HepG2 (cell line): ENCODE results near the gene BHMT. TPM values are rescaled to one million over a fixed set of nuclear protein-coding genes. Genes with fewer than 3 reads are reported as not detected.

Experiments
- ADNP ChIP-seq: sonication (generic); formaldehyde crosslinking; IDR thresholded peaks from 2 replicates; pipeline ENCODE4 v1.4.0; 2020; ENCODE audit warnings: missing genetic modification reagents
- CENPX ChIP-seq: sonication (generic); formaldehyde crosslinking; IDR thresholded peaks from 2 replicates; pipeline ENCODE4 v1.9.0; 2021; ENCODE audit warnings: mild to moderate bottlenecking, missing genetic modification reagents, moderate library complexity
- ELF3 ChIP-seq: IDR thresholded peaks from 2 replicates; pipeline ENCODE4 v1.6.1; 2016; ENCODE audit warnings: missing genetic modification reagents, missing compliant biosample characterization
- ETV5 ChIP-seq: IDR thresholded peaks from 2 replicates; pipeline ENCODE4 v1.6.1; 2018; ENCODE audit warnings: missing biosample characterization, missing genetic modification reagents, inconsistent platforms, borderline replicate concordance
- ETV6 ChIP-seq: sonication (generic); formaldehyde crosslinking; conservative IDR thresholded peaks from 2 replicates; pipeline ENCODE4 v1.4.0; 2020; ENCODE audit warnings: missing genetic modification reagents
- FOXA3 ChIP-seq: IDR thresholded peaks from 2 replicates; pipeline ENCODE4 v1.6.1; 2016; ENCODE audit warnings: missing genetic modification reagents, missing compliant biosample characterization
- FOXK2 ChIP-seq: fragments of 450-650 bp; IDR thresholded peaks from 2 replicates; pipeline ENCODE4 v1.6.1; 2016
- GABPA ChIP-seq, 2 experiments: IDR thresholded peaks; 2 replicates each; pipeline ENCODE4 v1.6.1; 2011 to 2016; ENCODE audit warnings: low read depth in 2 of 2, low read length in 1 of 2, missing biosample characterization in 1 of 2, missing genetic modification characterization in 1 of 2
- RARA ChIP-seq: IDR thresholded peaks from 2 replicates; pipeline ENCODE4 v1.6.1; 2016; ENCODE audit warnings: missing genetic modification reagents, missing compliant biosample characterization
- SAP130 ChIP-seq: IDR thresholded peaks from 2 replicates; pipeline ENCODE4 v1.6.1; 2016; ENCODE audit warnings: low read depth
- TSC22D2 ChIP-seq: sonication (generic); formaldehyde crosslinking; IDR thresholded peaks from 2 replicates; pipeline ENCODE4 v1.5.1; 2020; ENCODE audit warnings: missing genetic modification reagents, mild to moderate bottlenecking, borderline replicate concordance
- ZNF230 ChIP-seq: sonication (generic); formaldehyde crosslinking; IDR thresholded peaks from 2 replicates; pipeline ENCODE4 v1.4.0; 2020; ENCODE audit warnings: mild to moderate bottlenecking, missing genetic modification reagents
- ZNF292 ChIP-seq: sonication (generic); formaldehyde crosslinking; IDR thresholded peaks from 2 replicates; pipeline ENCODE4 v1.8.1; 2022; ENCODE audit warnings: mild to moderate bottlenecking, low read depth, missing genetic modification reagents, borderline replicate concordance
- ZNF432 ChIP-seq: sonication (generic); formaldehyde crosslinking; IDR thresholded peaks from 2 replicates; pipeline ENCODE4 v1.5.0; 2020; ENCODE audit warnings: missing genetic modification reagents, mild to moderate bottlenecking, borderline replicate concordance
- ZNF652 ChIP-seq: IDR thresholded peaks from 2 replicates; pipeline ENCODE4 v1.6.1; 2016; ENCODE audit warnings: low read depth, borderline replicate concordance
- polyA plus RNA-seq, 8 experiments: library from polyadenylated mRNA; depleted of rRNA in 3 of 8; stranded (reverse) in 7 of 8; unstranded in 1 of 8; fragments of >200 nt; fragmentation: Illumina TruSeq in 4 of 8; extraction: Trizol in 4 of 8; gene quantifications; 2 replicates each; pipeline versions ENCODE4 v1.2.1 to v1.2.3, GENCODE V29; 2011 to 2016; ENCODE audit warnings: low read depth in 4 of 8, missing spikeins in 1 of 8, mixed read lengths in 1 of 8; ENCODE audit not compliant: insufficient read depth in 1 of 8
- total RNA-seq, 5 experiments: library from RNA; depleted of rRNA; stranded (reverse); fragments of >200 nt; fragmentation: Illumina TruSeq; extraction: Trizol; gene quantifications; 2 replicates each; pipeline ENCODE4 v1.2.3, GENCODE V29; 2016; ENCODE audit warnings: low read depth in 1 of 5
- TF ChIP-seq, protein P1 (sequence below): sonication (generic); formaldehyde crosslinking; conservative IDR thresholded peaks from 2 replicates; pipeline ENCODE4 v1.4.0; 2020; ENCODE audit warnings: mild to moderate bottlenecking, missing genetic modification reagents, moderate library complexity
- TF ChIP-seq, protein P2 (sequence below): sonication (generic); formaldehyde crosslinking; IDR thresholded peaks from 2 replicates; pipeline ENCODE4 v1.8.0; 2022; ENCODE audit warnings: mild to moderate bottlenecking, missing genetic modification reagents
- TF ChIP-seq, protein P3 (sequence below): IDR thresholded peaks from 2 replicates; pipeline ENCODE4 v1.6.1; 2016
- TF ChIP-seq, protein P4 (sequence below): sonication (generic); formaldehyde crosslinking; IDR thresholded peaks from 2 replicates; pipeline ENCODE4 v1.5.0; 2020; ENCODE audit warnings: mild to moderate bottlenecking, missing genetic modification reagents, moderate library complexity
- TF ChIP-seq, protein P5 (sequence below): sonication (generic); formaldehyde crosslinking; IDR thresholded peaks from 2 replicates; pipeline ENCODE4 v1.4.0; 2020; ENCODE audit warnings: missing genetic modification reagents

BHMT gene
- total and polyA plus RNA-seq, 2 of the 13 experiments (the other 11 are each of a cell fraction or from before 2014, with no cell fraction given), result 0.40 to 6.4 TPM

DNA sequence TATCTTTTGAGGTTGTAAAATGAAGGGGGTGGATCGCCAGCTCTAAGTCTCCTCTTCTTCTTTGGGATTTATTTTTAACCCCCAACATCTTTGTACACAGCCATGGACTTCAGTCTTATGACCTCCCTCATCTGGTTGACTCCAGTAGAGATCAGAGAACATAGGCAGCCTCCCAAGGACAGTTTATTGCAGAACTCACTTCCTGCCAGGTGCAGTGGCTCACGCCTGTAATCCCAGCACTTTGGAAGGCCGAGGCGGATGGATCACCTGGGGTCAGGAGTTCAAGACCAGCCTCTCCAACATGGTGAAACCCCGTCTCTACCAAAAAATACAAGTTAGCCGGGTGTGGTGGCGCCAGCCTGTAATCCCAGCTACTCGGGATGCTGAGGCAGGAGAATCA, 2.8 kb upstream of the BHMT start (continued):
- TF ChIP-seq, protein P1, sequence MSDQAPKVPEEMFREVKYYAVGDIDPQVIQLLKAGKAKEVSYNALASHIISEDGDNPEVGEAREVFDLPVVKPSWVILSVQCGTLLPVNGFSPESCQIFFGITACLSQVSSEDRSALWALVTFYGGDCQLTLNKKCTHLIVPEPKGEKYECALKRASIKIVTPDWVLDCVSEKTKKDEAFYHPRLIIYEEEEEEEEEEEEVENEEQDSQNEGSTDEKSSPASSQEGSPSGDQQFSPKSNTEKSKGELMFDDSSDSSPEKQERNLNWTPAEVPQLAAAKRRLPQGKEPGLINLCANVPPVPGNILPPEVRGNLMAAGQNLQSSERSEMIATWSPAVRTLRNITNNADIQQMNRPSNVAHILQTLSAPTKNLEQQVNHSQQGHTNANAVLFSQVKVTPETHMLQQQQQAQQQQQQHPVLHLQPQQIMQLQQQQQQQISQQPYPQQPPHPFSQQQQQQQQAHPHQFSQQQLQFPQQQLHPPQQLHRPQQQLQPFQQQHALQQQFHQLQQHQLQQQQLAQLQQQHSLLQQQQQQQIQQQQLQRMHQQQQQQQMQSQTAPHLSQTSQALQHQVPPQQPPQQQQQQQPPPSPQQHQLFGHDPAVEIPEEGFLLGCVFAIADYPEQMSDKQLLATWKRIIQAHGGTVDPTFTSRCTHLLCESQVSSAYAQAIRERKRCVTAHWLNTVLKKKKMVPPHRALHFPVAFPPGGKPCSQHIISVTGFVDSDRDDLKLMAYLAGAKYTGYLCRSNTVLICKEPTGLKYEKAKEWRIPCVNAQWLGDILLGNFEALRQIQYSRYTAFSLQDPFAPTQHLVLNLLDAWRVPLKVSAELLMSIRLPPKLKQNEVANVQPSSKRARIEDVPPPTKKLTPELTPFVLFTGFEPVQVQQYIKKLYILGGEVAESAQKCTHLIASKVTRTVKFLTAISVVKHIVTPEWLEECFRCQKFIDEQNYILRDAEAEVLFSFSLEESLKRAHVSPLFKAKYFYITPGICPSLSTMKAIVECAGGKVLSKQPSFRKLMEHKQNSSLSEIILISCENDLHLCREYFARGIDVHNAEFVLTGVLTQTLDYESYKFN, result peak; percentile 75
- TF ChIP-seq FOXA3 (CRISPR knock-in tag), result peak; percentile 50; the same call in 1 of the 2 replicates
- no peak for TF ChIP-seq GABPA (IDR thresholded peaks at IDR 0.05; ENCODE audit: low read depth, low read length)
- TF ChIP-seq GABPA (CRISPR knock-in tag; IDR thresholded peaks at IDR 0.05; ENCODE audit: low read depth), result peak; percentile 46
- no peak for TF ChIP-seq ZNF230 (CRISPR knock-in tag)
- peak; percentile 38; the same call in 1 of the 2 replicates for TF ChIP-seq FOXK2
- peak; percentile 68 for TF ChIP-seq SAP130 (CRISPR knock-in tag)
- TF ChIP-seq TSC22D2 (CRISPR knock-in tag), result no peak
- TF ChIP-seq ETV5 (CRISPR knock-in tag), result peak; percentile 85; the same call in 1 of the 2 replicates
- TF ChIP-seq ETV6 (CRISPR knock-in tag), result no peak
- peak; percentile 90 for TF ChIP-seq RARA (CRISPR knock-in tag)
- TF ChIP-seq, protein P2, sequence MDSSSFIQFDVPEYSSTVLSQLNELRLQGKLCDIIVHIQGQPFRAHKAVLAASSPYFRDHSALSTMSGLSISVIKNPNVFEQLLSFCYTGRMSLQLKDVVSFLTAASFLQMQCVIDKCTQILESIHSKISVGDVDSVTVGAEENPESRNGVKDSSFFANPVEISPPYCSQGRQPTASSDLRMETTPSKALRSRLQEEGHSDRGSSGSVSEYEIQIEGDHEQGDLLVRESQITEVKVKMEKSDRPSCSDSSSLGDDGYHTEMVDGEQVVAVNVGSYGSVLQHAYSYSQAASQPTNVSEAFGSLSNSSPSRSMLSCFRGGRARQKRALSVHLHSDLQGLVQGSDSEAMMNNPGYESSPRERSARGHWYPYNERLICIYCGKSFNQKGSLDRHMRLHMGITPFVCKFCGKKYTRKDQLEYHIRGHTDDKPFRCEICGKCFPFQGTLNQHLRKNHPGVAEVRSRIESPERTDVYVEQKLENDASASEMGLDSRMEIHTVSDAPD (CRISPR knock-in tag), result no peak
- TF ChIP-seq, protein P3, sequence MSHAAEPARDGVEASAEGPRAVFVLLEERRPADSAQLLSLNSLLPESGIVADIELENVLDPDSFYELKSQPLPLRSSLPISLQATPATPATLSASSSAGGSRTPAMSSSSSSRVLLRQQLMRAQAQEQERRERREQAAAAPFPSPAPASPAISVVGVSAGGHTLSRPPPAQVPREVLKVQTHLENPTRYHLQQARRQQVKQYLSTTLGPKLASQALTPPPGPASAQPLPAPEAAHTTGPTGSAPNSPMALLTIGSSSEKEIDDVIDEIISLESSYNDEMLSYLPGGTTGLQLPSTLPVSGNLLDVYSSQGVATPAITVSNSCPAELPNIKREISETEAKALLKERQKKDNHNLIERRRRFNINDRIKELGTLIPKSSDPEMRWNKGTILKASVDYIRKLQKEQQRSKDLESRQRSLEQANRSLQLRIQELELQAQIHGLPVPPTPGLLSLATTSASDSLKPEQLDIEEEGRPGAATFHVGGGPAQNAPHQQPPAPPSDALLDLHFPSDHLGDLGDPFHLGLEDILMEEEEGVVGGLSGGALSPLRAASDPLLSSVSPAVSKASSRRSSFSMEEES (CRISPR knock-in tag), result peak; percentile 41; the same call in 1 of the 2 replicates
- TF ChIP-seq ZNF292 (CRISPR knock-in tag), result peak; percentile 58; the same call in 1 of the 2 replicates
- TF ChIP-seq CENPX, result no peak
- TF ChIP-seq, protein P4, sequence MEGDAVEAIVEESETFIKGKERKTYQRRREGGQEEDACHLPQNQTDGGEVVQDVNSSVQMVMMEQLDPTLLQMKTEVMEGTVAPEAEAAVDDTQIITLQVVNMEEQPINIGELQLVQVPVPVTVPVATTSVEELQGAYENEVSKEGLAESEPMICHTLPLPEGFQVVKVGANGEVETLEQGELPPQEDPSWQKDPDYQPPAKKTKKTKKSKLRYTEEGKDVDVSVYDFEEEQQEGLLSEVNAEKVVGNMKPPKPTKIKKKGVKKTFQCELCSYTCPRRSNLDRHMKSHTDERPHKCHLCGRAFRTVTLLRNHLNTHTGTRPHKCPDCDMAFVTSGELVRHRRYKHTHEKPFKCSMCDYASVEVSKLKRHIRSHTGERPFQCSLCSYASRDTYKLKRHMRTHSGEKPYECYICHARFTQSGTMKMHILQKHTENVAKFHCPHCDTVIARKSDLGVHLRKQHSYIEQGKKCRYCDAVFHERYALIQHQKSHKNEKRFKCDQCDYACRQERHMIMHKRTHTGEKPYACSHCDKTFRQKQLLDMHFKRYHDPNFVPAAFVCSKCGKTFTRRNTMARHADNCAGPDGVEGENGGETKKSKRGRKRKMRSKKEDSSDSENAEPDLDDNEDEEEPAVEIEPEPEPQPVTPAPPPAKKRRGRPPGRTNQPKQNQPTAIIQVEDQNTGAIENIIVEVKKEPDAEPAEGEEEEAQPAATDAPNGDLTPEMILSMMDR (CRISPR knock-in tag), result 0 out of 2 replicates have a peak, but pooled peaks have one; percentile 17
- TF ChIP-seq, protein P5, sequence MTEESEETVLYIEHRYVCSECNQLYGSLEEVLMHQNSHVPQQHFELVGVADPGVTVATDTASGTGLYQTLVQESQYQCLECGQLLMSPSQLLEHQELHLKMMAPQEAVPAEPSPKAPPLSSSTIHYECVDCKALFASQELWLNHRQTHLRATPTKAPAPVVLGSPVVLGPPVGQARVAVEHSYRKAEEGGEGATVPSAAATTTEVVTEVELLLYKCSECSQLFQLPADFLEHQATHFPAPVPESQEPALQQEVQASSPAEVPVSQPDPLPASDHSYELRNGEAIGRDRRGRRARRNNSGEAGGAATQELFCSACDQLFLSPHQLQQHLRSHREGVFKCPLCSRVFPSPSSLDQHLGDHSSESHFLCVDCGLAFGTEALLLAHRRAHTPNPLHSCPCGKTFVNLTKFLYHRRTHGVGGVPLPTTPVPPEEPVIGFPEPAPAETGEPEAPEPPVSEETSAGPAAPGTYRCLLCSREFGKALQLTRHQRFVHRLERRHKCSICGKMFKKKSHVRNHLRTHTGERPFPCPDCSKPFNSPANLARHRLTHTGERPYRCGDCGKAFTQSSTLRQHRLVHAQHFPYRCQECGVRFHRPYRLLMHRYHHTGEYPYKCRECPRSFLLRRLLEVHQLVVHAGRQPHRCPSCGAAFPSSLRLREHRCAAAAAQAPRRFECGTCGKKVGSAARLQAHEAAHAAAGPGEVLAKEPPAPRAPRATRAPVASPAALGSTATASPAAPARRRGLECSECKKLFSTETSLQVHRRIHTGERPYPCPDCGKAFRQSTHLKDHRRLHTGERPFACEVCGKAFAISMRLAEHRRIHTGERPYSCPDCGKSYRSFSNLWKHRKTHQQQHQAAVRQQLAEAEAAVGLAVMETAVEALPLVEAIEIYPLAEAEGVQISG (CRISPR knock-in tag), result 0 out of 2 replicates have a peak, but pooled peaks have one; percentile 25
- peak; percentile 90 for TF ChIP-seq ZNF652
- TF ChIP-seq ELF3 (CRISPR knock-in tag), result peak; percentile 75
- peak; percentile 75; the same call in 1 of the 2 replicates for TF ChIP-seq ADNP (CRISPR knock-in tag)
- TF ChIP-seq ZNF432 (CRISPR knock-in tag), result no peak
